Mesothelial cell of epicardium (in vitro differentiated cells): ENCODE data around the gene CPVL. TPM values are rescaled to one million over a fixed set of nuclear protein-coding genes. Genes with fewer than 3 reads are reported as not detected.

Source experiments
- DNase-seq, 2 experiments: peaks; one replicate each; pipeline ENCODE4 v3.0.0; 2021; ENCODE audit warnings: low spot score in 2 of 2; ENCODE audit not compliant: unreplicated experiment in 2 of 2
- H3K27ac Mint-ChIP-seq: 2 replicates; pipeline ENCODE4 v1.8.0; 2021; ENCODE audit warnings: mixed read lengths
- H3K27me3 Mint-ChIP-seq: 2 replicates; pipeline ENCODE4 v1.8.0; 2021; ENCODE audit warnings: low read depth, mixed read lengths
- H3K36me3 Mint-ChIP-seq: 2 replicates; pipeline ENCODE4 v1.8.0; 2021; ENCODE audit warnings: mixed read lengths
- H3K4me1 Mint-ChIP-seq: 2 replicates; pipeline ENCODE4 v1.8.0; 2021; ENCODE audit warnings: mixed read lengths
- H3K4me3 Mint-ChIP-seq: 2 replicates; pipeline ENCODE4 v1.8.0; 2021; ENCODE audit warnings: mild to moderate bottlenecking, moderate library complexity, mixed read lengths
- H3K9me3 Mint-ChIP-seq: 2 replicates; pipeline ENCODE4 v1.8.0; 2021; ENCODE audit warnings: mixed read lengths
- total RNA-seq: library from RNA; stranded (reverse); gene quantifications from 3 replicates; pipeline ENCODE4 v1.2.1, GENCODE V29; 2021
- TF ChIP-seq, protein P1 (sequence below): fragments of 200-600 bp; sonication (generic); IDR thresholded peaks from one replicate; pipeline ENCODE4 v1.5.0; 2021; ENCODE audit warnings: antibody characterized with exemption; ENCODE audit not compliant: unreplicated experiment

CPVL gene
- total RNA-seq, 1 donor from 2014 or later, result 11.4 TPM

- no peaks in the 10 kb centered on the region for H3K36me3 Mint-ChIP-seq
- peaks cover 24% of the 10 kb centered on the region for H3K4me1 Mint-ChIP-seq
- no peaks in the 10 kb centered on the region for H3K9me3 Mint-ChIP-seq
- peak overlapping the region; percentile 81 for H3K4me3 Mint-ChIP-seq
- peak in 1 of 2 experiments; percentile 53 for DNase-seq
- TF ChIP-seq, protein P1, sequence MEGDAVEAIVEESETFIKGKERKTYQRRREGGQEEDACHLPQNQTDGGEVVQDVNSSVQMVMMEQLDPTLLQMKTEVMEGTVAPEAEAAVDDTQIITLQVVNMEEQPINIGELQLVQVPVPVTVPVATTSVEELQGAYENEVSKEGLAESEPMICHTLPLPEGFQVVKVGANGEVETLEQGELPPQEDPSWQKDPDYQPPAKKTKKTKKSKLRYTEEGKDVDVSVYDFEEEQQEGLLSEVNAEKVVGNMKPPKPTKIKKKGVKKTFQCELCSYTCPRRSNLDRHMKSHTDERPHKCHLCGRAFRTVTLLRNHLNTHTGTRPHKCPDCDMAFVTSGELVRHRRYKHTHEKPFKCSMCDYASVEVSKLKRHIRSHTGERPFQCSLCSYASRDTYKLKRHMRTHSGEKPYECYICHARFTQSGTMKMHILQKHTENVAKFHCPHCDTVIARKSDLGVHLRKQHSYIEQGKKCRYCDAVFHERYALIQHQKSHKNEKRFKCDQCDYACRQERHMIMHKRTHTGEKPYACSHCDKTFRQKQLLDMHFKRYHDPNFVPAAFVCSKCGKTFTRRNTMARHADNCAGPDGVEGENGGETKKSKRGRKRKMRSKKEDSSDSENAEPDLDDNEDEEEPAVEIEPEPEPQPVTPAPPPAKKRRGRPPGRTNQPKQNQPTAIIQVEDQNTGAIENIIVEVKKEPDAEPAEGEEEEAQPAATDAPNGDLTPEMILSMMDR, result no peak
- peaks cover 23% of the 10 kb centered on the region for H3K27me3 Mint-ChIP-seq
- H3K27ac Mint-ChIP-seq, result peak overlapping the region; percentile 30
Measured at GRCh38 chr7:28957064-28957750, 189.1 kb downstream of the CPVL start.

GRCh38 chr7:28956608-28957063 is 189.7 kb downstream of the CPVL start:
- Mint-ChIP-seq H3K27me3 (peaks cover 23% of the 10 kb centered on the region), H3K4me1 (peaks cover 24% of the 10 kb centered on the region)

GRCh38 chr7:28955718-28956607 is 190.4 kb downstream of the CPVL start:
- H3K27me3 Mint-ChIP-seq, result peaks cover 23% of the 10 kb centered on the region
- peak; percentile 58 to 83 for DNase-seq

More at GRCh38 chr7:28956608-28957063, 189.7 kb downstream of the CPVL start:
- Mint-ChIP-seq H3K36me3 (no peaks in the 10 kb centered on the region), H3K9me3 (no peaks in the 10 kb centered on the region), H3K27ac (no peak overlapping the region), H3K4me3 (peak overlapping the region; percentile 81)
- TF ChIP-seq, protein P1, result peak; percentile 41
- DNase-seq, result peak; percentile 44 to 76

DNA sequence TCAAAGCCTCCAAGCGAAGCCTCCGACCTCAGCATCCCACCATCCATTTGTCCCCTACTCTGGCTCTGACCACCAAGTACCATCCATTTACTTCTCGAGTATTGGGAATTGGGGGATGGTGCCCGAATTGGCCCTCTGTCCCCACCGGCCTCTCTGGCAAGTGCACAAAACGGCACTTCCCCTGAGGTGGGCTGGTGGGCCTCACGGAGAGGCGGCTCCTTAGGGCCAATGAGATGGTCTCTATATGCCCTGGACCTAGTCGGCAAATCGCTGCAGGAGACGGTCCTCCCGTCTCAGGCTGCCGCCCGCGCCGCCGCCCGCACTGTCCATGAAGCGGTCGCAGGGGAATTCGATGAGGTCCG is 191.0 kb downstream of the CPVL start:
- H3K27me3 Mint-ChIP-seq, result peaks cover 23% of the 10 kb centered on the region
- DNase-seq, result no peak
- peak overlapping the region; percentile 61 for H3K4me3 Mint-ChIP-seq
- H3K9me3 Mint-ChIP-seq, result no peaks in the 10 kb centered on the region
- TF ChIP-seq, protein P1, result no peak
- H3K4me1 Mint-ChIP-seq, result peaks cover 24% of the 10 kb centered on the region
- H3K36me3 Mint-ChIP-seq, result no peaks in the 10 kb centered on the region
- H3K27ac Mint-ChIP-seq, result no peak overlapping the region

More at GRCh38 chr7:28955718-28956607, 190.4 kb downstream of the CPVL start:
- TF ChIP-seq, protein P1, result peak; percentile 62
- Mint-ChIP-seq H3K4me1 (peaks cover 24% of the 10 kb centered on the region), H3K9me3 (no peaks in the 10 kb centered on the region), H3K36me3 (no peaks in the 10 kb centered on the region), H3K4me3 (peak overlapping the region; percentile 81), H3K27ac (no peak overlapping the region)

GRCh38 chr7:28954946-28955345 is 191.4 kb downstream of the CPVL start:
- Mint-ChIP-seq H3K9me3 (no peaks in the 10 kb centered on the region), H3K4me3 (peak overlapping the region; percentile 61), H3K36me3 (no peaks in the 10 kb centered on the region), H3K4me1 (peaks cover 24% of the 10 kb centered on the region), H3K27me3 (peaks cover 20% of the 10 kb centered on the region), H3K27ac (no peak overlapping the region)
- TF ChIP-seq, protein P1, result no peak
- no peak for DNase-seq
